GM23338 (cell line): ENCODE data around the gene CES4A. TPM values are rescaled to one million over a fixed set of nuclear protein-coding genes. Genes with fewer than 3 reads are reported as not detected.
A peak's percentile ranks its signal among the peaks of the same experiment; 100 is the strongest.

Experiments
- ATAC-seq: fragments of 200-7000 bp; cut with Tn5 transposase; 3 replicates; pipeline ENCODE4 v1.9.1; 2020
- DNase-seq: peaks from one replicate; pipeline ENCODE4 v3.0.0-alpha.2; 2015; ENCODE audit warnings: low spot score
- H2AFZ ChIP-seq: fragments of 200-600 bp; sonication (generic); 2 replicates; pipeline ENCODE4 v1.8.0; 2016; ENCODE audit warnings: antibody characterized with exemption, mild to moderate bottlenecking, moderate library complexity
- H3F3A ChIP-seq: fragments of 200-600 bp; sonication (generic); replicated peaks from 2 replicates; pipeline ENCODE4 v1.8.0; 2017; ENCODE audit warnings: antibody characterized with exemption, mixed run types, low read depth
- H3K27ac ChIP-seq: fragments of 200-600 bp; sonication (generic); 2 replicates; pipeline ENCODE4 v1.6.1; 2016; ENCODE audit warnings: low read depth
- H3K27me3 ChIP-seq: fragments of 200-600 bp; sonication (generic); 2 replicates; pipeline ENCODE4 v1.8.0; 2016; ENCODE audit warnings: mild to moderate bottlenecking, mixed run types, moderate library complexity; ENCODE audit not compliant: insufficient read depth
- H3K36me3 ChIP-seq: fragments of 200-600 bp; sonication (generic); 2 replicates; pipeline ENCODE4 v1.8.0; 2016; ENCODE audit warnings: mild to moderate bottlenecking; ENCODE audit not compliant: insufficient read depth
- H3K4me1 ChIP-seq: fragments of 200-600 bp; sonication (generic); 2 replicates; pipeline ENCODE4 v1.8.0; 2016; ENCODE audit warnings: mild to moderate bottlenecking, moderate library complexity; ENCODE audit not compliant: insufficient read depth
- H3K4me2 ChIP-seq: fragments of 200-600 bp; sonication (generic); 2 replicates; pipeline ENCODE4 v1.7.1; 2017; ENCODE audit warnings: mixed run types
- H3K4me3 ChIP-seq: fragments of 200-600 bp; sonication (generic); 2 replicates; pipeline ENCODE4 v1.6.1; 2016; ENCODE audit warnings: mixed run types
- H3K79me2 ChIP-seq: fragments of 200-600 bp; sonication (generic); replicated peaks from 2 replicates; pipeline ENCODE4 v1.8.0; 2017; ENCODE audit warnings: mild to moderate bottlenecking; ENCODE audit not compliant: insufficient read depth
- H3K9me2 ChIP-seq: fragments of 200-600 bp; sonication (generic); 2 replicates; pipeline ENCODE4 v1.8.0; 2017; ENCODE audit not compliant: insufficient read depth
- H4K20me1 ChIP-seq: fragments of 200-600 bp; sonication (generic); replicated peaks from 2 replicates; pipeline ENCODE4 v1.8.0; 2017; ENCODE audit warnings: mild to moderate bottlenecking; ENCODE audit not compliant: insufficient read depth
- H3K27ac Mint-ChIP-seq: 2 replicates; pipeline ENCODE4 v1.8.0; 2020; ENCODE audit warnings: inconsistent platforms, mild to moderate bottlenecking, moderate library complexity, mixed read lengths
- H3K27me3 Mint-ChIP-seq: 3 replicates; pipeline ENCODE4 v1.8.0; 2022; ENCODE audit warnings: low read depth, mild to moderate bottlenecking, moderate library complexity, mixed read lengths, inconsistent platforms; ENCODE audit not compliant: insufficient read depth, poor library complexity
- H3K36me3 Mint-ChIP-seq: 3 replicates; pipeline ENCODE4 v1.8.0; 2021; ENCODE audit warnings: low read depth, mild to moderate bottlenecking, inconsistent platforms, moderate library complexity, mixed read lengths
- H3K4me1 Mint-ChIP-seq: 3 replicates; pipeline ENCODE4 v1.8.0; 2020; ENCODE audit warnings: mild to moderate bottlenecking, inconsistent platforms, mixed read lengths
- H3K4me3 Mint-ChIP-seq: 3 replicates; pipeline ENCODE4 v1.8.0; 2021; ENCODE audit warnings: moderate library complexity, mild to moderate bottlenecking, inconsistent platforms, mixed read lengths
- H3K9me3 Mint-ChIP-seq: 3 replicates; pipeline ENCODE4 v1.8.0; 2020; ENCODE audit warnings: moderate library complexity, mild to moderate bottlenecking, inconsistent platforms, mixed read lengths
- CREB1 ChIP-seq: fragments of 250-450 bp; sonication (Bioruptor Pico); IDR thresholded peaks from 2 replicates; pipeline ENCODE4 v1.5.0; 2020; ENCODE audit warnings: low read depth, mild to moderate bottlenecking, moderate library complexity
- EZH2 ChIP-seq: fragments of 200-600 bp; sonication (generic); IDR thresholded peaks from one replicate; pipeline ENCODE4 v1.8.0; 2017; ENCODE audit warnings: antibody characterized with exemption, mild to moderate bottlenecking, low read depth; ENCODE audit not compliant: unreplicated experiment
- EZH2phosphoT487 ChIP-seq: fragments of 200-600 bp; sonication (generic); IDR thresholded peaks from one replicate; pipeline ENCODE4 v1.8.1; 2018; ENCODE audit warnings: antibody characterized with exemption; ENCODE audit not compliant: unreplicated experiment
- JUNB ChIP-seq: IDR thresholded peaks from one replicate; pipeline ENCODE4 v1.6.1; 2016; ENCODE audit warnings: antibody characterized with exemption; ENCODE audit not compliant: unreplicated experiment
- NANOG ChIP-seq: IDR thresholded peaks from 2 replicates; pipeline ENCODE4 v1.6.1; 2016; ENCODE audit warnings: antibody characterized with exemption, borderline replicate concordance
- POLR2AphosphoS5 ChIP-seq: IDR thresholded peaks from 2 replicates; pipeline ENCODE4 v1.6.1; 2016; ENCODE audit warnings: antibody characterized with exemption, low read depth
- STAT1 ChIP-seq: IDR thresholded peaks from one replicate; pipeline ENCODE4 v1.6.1; 2016; ENCODE audit warnings: antibody characterized with exemption; ENCODE audit not compliant: unreplicated experiment
- ZNF114 ChIP-seq: fragments of 250-450 bp; sonication (Bioruptor Pico); IDR thresholded peaks from 2 replicates; pipeline ENCODE4 v1.5.0; 2020; ENCODE audit warnings: mild to moderate bottlenecking, moderate library complexity
- ZNF331 ChIP-seq: fragments of 250-450 bp; sonication (Bioruptor Pico); IDR thresholded peaks from 2 replicates; pipeline ENCODE4 v1.5.0; 2020; ENCODE audit warnings: low read depth, mild to moderate bottlenecking, moderate library complexity
- polyA plus RNA-seq: library from polyadenylated mRNA; unstranded; fragments of >200 nt; fragmentation: Nextera tagmentation; extraction: Ambion mirVana; gene quantifications from 2 replicates; pipeline ENCODE4 v1.2.1, GENCODE V29; 2016
- total RNA-seq: library from RNA; depleted of rRNA; stranded (reverse); fragments of >200 nt; shearing (Covaris generic); gene quantifications from 2 replicates; pipeline ENCODE4 v1.2.3, GENCODE V29; 2014
- TF ChIP-seq, protein P1 (sequence below): IDR thresholded peaks from 2 replicates; pipeline ENCODE4 v1.6.1; 2016; ENCODE audit warnings: antibody characterized with exemption
- TF ChIP-seq, protein P2 (sequence below), 2 experiments: fragments of 200-600 bp in 1 of 2; sonication (generic) in 1 of 2; conservative IDR thresholded peaks; 2 replicates each; pipeline versions ENCODE4 v1.5.1 to v1.6.1; 2016 to 2017; ENCODE audit warnings: antibody characterized with exemption in 2 of 2, low read depth in 2 of 2, mild to moderate bottlenecking in 2 of 2, moderate library complexity in 1 of 2
- TF ChIP-seq, protein P3 (sequence below): fragments of 250-450 bp; sonication (Bioruptor Pico); IDR thresholded peaks from 2 replicates; pipeline ENCODE4 v1.5.0; 2020; ENCODE audit warnings: mild to moderate bottlenecking, moderate library complexity
- TF ChIP-seq, protein P4 (sequence below): IDR thresholded peaks from one replicate; pipeline ENCODE4 v1.6.1; 2018; ENCODE audit warnings: antibody characterized with exemption; ENCODE audit not compliant: unreplicated experiment

CES4A gene
- total and polyA plus RNA-seq, 2 experiments from 2014 or later: 0.10 to 0.42 TPM

DNA sequence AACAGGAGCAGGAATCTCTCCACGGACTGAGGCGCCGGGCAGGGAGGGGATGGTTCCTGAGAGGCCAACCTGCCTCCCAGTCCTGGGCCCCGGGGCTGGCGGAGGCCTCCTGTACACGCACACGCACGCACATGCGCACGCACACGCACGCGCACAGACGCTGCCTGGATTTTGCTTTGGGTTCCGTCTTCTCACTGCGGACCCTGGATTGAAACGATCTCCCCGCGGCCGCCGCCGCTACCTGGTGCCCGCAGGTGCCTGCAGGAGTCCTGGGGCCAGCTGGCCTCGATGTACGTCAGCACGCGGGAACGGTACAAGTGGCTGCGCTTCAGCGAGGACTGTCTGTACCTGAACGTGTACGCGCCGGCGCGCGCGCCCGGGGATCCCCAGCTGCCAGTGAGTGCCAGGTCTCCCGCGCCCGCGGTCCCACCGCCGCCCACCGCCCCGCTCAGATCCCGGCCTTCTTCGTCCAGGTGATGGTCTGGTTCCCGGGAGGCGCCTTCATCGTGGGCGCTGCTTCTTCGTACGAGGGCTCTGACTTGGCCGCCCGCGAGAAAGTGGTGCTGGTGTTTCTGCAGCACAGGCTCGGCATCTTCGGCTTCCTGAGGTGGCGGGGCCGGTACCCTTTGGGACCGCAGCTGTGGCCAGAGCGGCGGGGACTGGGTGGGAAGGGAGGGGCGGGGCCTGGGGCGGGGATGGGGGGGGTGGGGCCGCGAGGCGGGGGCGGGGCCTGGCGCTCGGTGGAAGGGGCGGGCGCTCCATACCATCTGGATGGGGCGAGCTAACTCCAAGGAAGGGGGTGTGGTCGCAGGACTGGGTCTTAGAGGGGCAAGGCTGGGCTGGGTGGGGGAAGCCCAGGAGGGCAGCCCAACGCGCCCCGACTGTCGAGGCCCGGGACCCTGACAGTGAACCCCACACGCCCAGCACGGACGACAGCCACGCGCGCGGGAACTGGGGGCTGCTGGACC, 12.3 kb downstream of the CES4A start:
- no peaks in the 10 kb centered on the region for H3K36me3 ChIP-seq
- DNase-seq (peak; percentile 83), ATAC-seq (peak; percentile 86)
- TF ChIP-seq, protein P1, sequence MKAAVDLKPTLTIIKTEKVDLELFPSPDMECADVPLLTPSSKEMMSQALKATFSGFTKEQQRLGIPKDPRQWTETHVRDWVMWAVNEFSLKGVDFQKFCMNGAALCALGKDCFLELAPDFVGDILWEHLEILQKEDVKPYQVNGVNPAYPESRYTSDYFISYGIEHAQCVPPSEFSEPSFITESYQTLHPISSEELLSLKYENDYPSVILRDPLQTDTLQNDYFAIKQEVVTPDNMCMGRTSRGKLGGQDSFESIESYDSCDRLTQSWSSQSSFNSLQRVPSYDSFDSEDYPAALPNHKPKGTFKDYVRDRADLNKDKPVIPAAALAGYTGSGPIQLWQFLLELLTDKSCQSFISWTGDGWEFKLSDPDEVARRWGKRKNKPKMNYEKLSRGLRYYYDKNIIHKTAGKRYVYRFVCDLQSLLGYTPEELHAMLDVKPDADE: no peak
- TF ChIP-seq EZH2phosphoT487: no peak
- TF ChIP-seq ZNF331 (CRISPR knock-in tag): no peak
- TF ChIP-seq, protein P2, sequence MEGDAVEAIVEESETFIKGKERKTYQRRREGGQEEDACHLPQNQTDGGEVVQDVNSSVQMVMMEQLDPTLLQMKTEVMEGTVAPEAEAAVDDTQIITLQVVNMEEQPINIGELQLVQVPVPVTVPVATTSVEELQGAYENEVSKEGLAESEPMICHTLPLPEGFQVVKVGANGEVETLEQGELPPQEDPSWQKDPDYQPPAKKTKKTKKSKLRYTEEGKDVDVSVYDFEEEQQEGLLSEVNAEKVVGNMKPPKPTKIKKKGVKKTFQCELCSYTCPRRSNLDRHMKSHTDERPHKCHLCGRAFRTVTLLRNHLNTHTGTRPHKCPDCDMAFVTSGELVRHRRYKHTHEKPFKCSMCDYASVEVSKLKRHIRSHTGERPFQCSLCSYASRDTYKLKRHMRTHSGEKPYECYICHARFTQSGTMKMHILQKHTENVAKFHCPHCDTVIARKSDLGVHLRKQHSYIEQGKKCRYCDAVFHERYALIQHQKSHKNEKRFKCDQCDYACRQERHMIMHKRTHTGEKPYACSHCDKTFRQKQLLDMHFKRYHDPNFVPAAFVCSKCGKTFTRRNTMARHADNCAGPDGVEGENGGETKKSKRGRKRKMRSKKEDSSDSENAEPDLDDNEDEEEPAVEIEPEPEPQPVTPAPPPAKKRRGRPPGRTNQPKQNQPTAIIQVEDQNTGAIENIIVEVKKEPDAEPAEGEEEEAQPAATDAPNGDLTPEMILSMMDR (conservative IDR thresholded peaks at IDR 0.05; ENCODE audit: low read depth in 2 of 2): no peak
- TF ChIP-seq POLR2AphosphoS5: no peak; the same call in 1 of the 2 replicates
- TF ChIP-seq, protein P3, sequence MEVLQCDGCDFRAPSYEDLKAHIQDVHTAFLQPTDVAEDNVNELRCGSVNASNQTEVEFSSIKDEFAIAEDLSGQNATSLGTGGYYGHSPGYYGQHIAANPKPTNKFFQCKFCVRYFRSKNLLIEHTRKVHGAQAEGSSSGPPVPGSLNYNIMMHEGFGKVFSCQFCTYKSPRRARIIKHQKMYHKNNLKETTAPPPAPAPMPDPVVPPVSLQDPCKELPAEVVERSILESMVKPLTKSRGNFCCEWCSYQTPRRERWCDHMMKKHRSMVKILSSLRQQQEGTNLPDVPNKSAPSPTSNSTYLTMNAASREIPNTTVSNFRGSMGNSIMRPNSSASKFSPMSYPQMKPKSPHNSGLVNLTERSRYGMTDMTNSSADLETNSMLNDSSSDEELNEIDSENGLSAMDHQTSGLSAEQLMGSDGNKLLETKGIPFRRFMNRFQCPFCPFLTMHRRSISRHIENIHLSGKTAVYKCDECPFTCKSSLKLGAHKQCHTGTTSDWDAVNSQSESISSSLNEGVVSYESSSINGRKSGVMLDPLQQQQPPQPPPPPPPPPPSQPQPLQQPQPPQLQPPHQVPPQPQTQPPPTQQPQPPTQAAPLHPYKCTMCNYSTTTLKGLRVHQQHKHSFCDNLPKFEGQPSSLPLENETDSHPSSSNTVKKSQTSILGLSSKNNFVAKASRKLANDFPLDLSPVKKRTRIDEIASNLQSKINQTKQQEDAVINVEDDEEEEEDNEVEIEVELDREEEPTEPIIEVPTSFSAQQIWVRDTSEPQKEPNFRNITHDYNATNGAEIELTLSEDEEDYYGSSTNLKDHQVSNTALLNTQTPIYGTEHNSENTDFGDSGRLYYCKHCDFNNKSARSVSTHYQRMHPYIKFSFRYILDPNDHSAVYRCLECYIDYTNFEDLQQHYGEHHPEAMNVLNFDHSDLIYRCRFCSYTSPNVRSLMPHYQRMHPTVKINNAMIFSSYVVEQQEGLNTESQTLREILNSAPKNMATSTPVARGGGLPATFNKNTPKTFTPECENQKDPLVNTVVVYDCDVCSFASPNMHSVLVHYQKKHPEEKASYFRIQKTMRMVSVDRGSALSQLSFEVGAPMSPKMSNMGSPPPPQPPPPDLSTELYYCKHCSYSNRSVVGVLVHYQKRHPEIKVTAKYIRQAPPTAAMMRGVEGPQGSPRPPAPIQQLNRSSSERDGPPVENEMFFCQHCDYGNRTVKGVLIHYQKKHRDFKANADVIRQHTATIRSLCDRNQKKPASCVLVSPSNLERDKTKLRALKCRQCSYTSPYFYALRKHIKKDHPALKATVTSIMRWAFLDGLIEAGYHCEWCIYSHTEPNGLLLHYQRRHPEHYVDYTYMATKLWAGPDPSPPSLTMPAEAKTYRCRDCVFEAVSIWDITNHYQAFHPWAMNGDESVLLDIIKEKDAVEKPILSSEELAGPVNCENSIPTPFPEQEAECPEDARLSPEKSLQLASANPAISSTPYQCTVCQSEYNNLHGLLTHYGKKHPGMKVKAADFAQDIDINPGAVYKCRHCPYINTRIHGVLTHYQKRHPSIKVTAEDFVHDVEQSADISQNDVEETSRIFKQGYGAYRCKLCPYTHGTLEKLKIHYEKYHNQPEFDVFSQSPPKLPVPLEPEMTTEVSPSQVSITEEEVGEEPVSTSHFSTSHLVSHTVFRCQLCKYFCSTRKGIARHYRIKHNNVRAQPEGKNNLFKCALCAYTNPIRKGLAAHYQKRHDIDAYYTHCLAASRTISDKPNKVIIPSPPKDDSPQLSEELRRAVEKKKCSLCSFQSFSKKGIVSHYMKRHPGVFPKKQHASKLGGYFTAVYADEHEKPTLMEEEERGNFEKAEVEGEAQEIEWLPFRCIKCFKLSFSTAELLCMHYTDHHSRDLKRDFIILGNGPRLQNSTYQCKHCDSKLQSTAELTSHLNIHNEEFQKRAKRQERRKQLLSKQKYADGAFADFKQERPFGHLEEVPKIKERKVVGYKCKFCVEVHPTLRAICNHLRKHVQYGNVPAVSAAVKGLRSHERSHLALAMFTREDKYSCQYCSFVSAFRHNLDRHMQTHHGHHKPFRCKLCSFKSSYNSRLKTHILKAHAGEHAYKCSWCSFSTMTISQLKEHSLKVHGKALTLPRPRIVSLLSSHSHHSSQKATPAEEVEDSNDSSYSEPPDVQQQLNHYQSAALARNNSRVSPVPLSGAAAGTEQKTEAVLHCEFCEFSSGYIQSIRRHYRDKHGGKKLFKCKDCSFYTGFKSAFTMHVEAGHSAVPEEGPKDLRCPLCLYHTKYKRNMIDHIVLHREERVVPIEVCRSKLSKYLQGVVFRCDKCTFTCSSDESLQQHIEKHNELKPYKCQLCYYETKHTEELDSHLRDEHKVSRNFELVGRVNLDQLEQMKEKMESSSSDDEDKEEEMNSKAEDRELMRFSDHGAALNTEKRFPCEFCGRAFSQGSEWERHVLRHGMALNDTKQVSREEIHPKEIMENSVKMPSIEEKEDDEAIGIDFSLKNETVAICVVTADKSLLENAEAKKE (CRISPR knock-in tag): no peak
- TF ChIP-seq STAT1: no peak
- no peak for TF ChIP-seq JUNB
- no peak for TF ChIP-seq NANOG
- TF ChIP-seq, protein P4, sequence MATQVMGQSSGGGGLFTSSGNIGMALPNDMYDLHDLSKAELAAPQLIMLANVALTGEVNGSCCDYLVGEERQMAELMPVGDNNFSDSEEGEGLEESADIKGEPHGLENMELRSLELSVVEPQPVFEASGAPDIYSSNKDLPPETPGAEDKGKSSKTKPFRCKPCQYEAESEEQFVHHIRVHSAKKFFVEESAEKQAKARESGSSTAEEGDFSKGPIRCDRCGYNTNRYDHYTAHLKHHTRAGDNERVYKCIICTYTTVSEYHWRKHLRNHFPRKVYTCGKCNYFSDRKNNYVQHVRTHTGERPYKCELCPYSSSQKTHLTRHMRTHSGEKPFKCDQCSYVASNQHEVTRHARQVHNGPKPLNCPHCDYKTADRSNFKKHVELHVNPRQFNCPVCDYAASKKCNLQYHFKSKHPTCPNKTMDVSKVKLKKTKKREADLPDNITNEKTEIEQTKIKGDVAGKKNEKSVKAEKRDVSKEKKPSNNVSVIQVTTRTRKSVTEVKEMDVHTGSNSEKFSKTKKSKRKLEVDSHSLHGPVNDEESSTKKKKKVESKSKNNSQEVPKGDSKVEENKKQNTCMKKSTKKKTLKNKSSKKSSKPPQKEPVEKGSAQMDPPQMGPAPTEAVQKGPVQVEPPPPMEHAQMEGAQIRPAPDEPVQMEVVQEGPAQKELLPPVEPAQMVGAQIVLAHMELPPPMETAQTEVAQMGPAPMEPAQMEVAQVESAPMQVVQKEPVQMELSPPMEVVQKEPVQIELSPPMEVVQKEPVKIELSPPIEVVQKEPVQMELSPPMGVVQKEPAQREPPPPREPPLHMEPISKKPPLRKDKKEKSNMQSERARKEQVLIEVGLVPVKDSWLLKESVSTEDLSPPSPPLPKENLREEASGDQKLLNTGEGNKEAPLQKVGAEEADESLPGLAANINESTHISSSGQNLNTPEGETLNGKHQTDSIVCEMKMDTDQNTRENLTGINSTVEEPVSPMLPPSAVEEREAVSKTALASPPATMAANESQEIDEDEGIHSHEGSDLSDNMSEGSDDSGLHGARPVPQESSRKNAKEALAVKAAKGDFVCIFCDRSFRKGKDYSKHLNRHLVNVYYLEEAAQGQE: no peak
- TF ChIP-seq EZH2: no peak
- no peak for TF ChIP-seq ZNF114
- TF ChIP-seq CREB1 (CRISPR knock-in tag): no peak; the same call in 1 of the 2 replicates
- Mint-ChIP-seq H3K36me3 (no peaks in the 10 kb centered on the region; the same call in 2 of the 3 replicates), H3K27me3 (peaks cover 41% of the 10 kb centered on the region), H3K9me3 (no peaks in the 10 kb centered on the region), H3K27ac (no peak overlapping the region), H3K4me3 (peak overlapping the region; percentile 74), H3K4me1 (peaks cover 7% of the 10 kb centered on the region; the same call in 2 of the 3 replicates)
- H3K4me3 ChIP-seq: peak overlapping the region; percentile 72
- no peak overlapping the region for H3K27ac ChIP-seq
- peak overlapping the region; percentile 90 for H3K4me2 ChIP-seq
- H3K4me1 ChIP-seq: no peaks in the 10 kb centered on the region; the same call in 1 of the 2 replicates
- H3K27me3 ChIP-seq: peaks cover 54% of the 10 kb centered on the region
- H3F3A ChIP-seq: no peaks in the 10 kb centered on the region
- no peaks in the 10 kb centered on the region for H3K9me2 ChIP-seq
- H3K79me2 ChIP-seq: no peaks in the 10 kb centered on the region
- H4K20me1 ChIP-seq: no peaks in the 10 kb centered on the region
- peak overlapping the region; percentile 98 for H2AFZ ChIP-seq
